NCI-H128 (cell line): ENCODE results near the gene SKI.

ENCODE experiments used
- DNase-seq: peaks from one replicate; lab custom pipeline; 2025; ENCODE audit not compliant: unreplicated experiment; lab: John Stamatoyannopoulos, UW

The SKI gene

GRCh38 chr1:2229037-2229864 is 1.1 kb downstream of the SKI start:
- DNase-seq: peak; percentile 74

GRCh38 chr1:2229911-2230731 is 2.0 kb downstream of the SKI start:
- DNase-seq: no peak

- no peak for DNase-seq
Measured at GRCh38 chr1:2230781-2231531, 2.8 kb downstream of the SKI start.

GRCh38 chr1:2231532-2232254 is 3.6 kb downstream of the SKI start:
- no peak for DNase-seq

- DNase-seq: no peak
Measured at GRCh38 chr1:2232255-2232915, 4.3 kb downstream of the SKI start.

- DNase-seq: no peak
Measured at GRCh38 chr1:2232916-2233438, 4.9 kb downstream of the SKI start.

GRCh38 chr1:2233468-2233867 is 5.3 kb downstream of the SKI start:
- no peak for DNase-seq

GRCh38 chr1:2233997-2234761 is 6.1 kb downstream of the SKI start:
- DNase-seq: no peak

GRCh38 chr1:2234762-2235113 is 6.6 kb downstream of the SKI start:
- DNase-seq: no peak

GRCh38 chr1:2235300-2235998 is 7.3 kb downstream of the SKI start:
- DNase-seq: no peak

GRCh38 chr1:2236695-2237677 is 8.9 kb downstream of the SKI start:
- no peak for DNase-seq

GRCh38 chr1:2237773-2238172 is 9.7 kb downstream of the SKI start:
- DNase-seq: no peak

GRCh38 chr1:2238361-2239012 is 10.4 kb downstream of the SKI start:
- no peak for DNase-seq

GRCh38 chr1:2239013-2239370 is 10.9 kb downstream of the SKI start:
- DNase-seq: no peak

- no peak for DNase-seq
Measured at GRCh38 chr1:2239384-2239985, 11.4 kb downstream of the SKI start.

- no peak for DNase-seq
Measured at GRCh38 chr1:2240270-2241156, 12.4 kb downstream of the SKI start.
